HepG2 (cell line): ENCODE measurements around the gene ASGR1. TPM values are rescaled to one million over a fixed set of nuclear protein-coding genes. Genes with fewer than 3 reads are reported as not detected.

Experiments used
- ATAC-seq: fragments of 200-7000 bp; cut with Tn5 transposase; 3 replicates; pipeline ENCODE4 v1.9.1; 2020; ENCODE audit warnings: mild to moderate bottlenecking, moderate library complexity
- BruUV-seq: library from RNA; stranded (reverse); fragments of 400-500 nt; replicated peaks from 2 replicates; lab custom pipeline; 2021; lab: Mats Ljungman, UMichigan
- CTCF ChIA-PET: fragments of 300-600 bp; formaldehyde crosslinking; extraction: SDS; loops from one replicate; lab custom pipeline; 2021; ENCODE audit warnings: low total read pairs, inconsistent platforms, low intra/inter-chr PET ratio; lab: Yijun Ruan, JAX
- POLR2A ChIA-PET: fragments of 350-600 bp; sonication (Branson Sonifier 250); formaldehyde crosslinking; loops from one replicate; lab custom pipeline; 2020; ENCODE audit warnings: antibody characterized with exemption, inconsistent platforms; lab: Yijun Ruan, JAX
- DNase-seq: peaks from one replicate; pipeline ENCODE4 v3.0.0-alpha.2; 2015; ENCODE audit warnings: low spot score
- FAIRE-seq: peaks from 3 replicates; lab custom pipeline; 2011; peaks lifted over from hg19 to GRCh38; lab: Jason Lieb, UNC
- H2AFZ ChIP-seq: one replicate; pipeline ENCODE4 v1.6.1; 2011; ENCODE audit warnings: low read length, inconsistent platforms
- H3K27ac ChIP-seq: fragments of 300-600 bp; 3 replicates; pipeline ENCODE4 v1.8.0; 2011; ENCODE audit warnings: mixed run types, mild to moderate bottlenecking, mixed read lengths, low read length, inconsistent platforms; ENCODE audit not compliant: insufficient read depth; ENCODE audit errors: extremely low read length
- H3K27me3 ChIP-seq, 2 experiments: fragments of 200-600 bp in 1 of 2; 2 replicates in 1 of 2; 3 replicates in 1 of 2; pipeline versions ENCODE4 v1.6.0 to v1.8.0; 2011; ENCODE audit warnings: low read length in 2 of 2, mild to moderate bottlenecking in 2 of 2, moderate library complexity in 2 of 2, inconsistent platforms in 1 of 2; ENCODE audit not compliant: insufficient read depth in 2 of 2, control insufficient read depth in 1 of 2
- H3K36me3 ChIP-seq, 2 experiments: fragments of 200-600 bp in 1 of 2; replicated peaks in 1 of 2; 2 replicates in 1 of 2; 3 replicates in 1 of 2; pipeline versions ENCODE4 v1.5.1 to v1.8.0; 2011; ENCODE audit warnings: low read length in 2 of 2, inconsistent platforms in 1 of 2; ENCODE audit not compliant: insufficient read depth in 2 of 2, control insufficient read depth in 1 of 2
- H3K4me1 ChIP-seq: 2 replicates; pipeline ENCODE4 v1.5.1; 2012; ENCODE audit warnings: low read length, inconsistent platforms; ENCODE audit not compliant: insufficient read depth
- H3K4me2 ChIP-seq: 2 replicates; pipeline ENCODE4 v1.6.0; 2011; ENCODE audit warnings: low read depth, low read length, inconsistent platforms
- H3K4me3 ChIP-seq, 3 experiments: fragments of 200-600 bp in 1 of 3; sonication (generic), shearing (Covaris generic) in 1 of 3; replicated peaks in 1 of 3; 2 replicates each; pipeline ENCODE4 v1.5.1; 2011 to 2016; ENCODE audit warnings: low read length in 3 of 3, inconsistent platforms in 2 of 3, low read depth in 2 of 3, mild to moderate bottlenecking in 2 of 3, control low read depth in 1 of 3, mixed read lengths in 1 of 3; ENCODE audit not compliant: insufficient read depth in 1 of 3
- H3K79me2 ChIP-seq: one replicate; pipeline ENCODE4 v1.6.1; 2011; ENCODE audit warnings: low read length, inconsistent platforms; ENCODE audit not compliant: insufficient read depth
- H3K9ac ChIP-seq: 2 replicates; pipeline ENCODE4 v1.6.0; 2011; ENCODE audit warnings: mild to moderate bottlenecking, low read depth, low read length, inconsistent platforms; ENCODE audit not compliant: insufficient read depth
- H3K9me3 ChIP-seq: 2 replicates; pipeline ENCODE4 v1.5.1; 2012; ENCODE audit warnings: mild to moderate bottlenecking, low read length
- H4K20me1 ChIP-seq: 2 replicates; pipeline ENCODE4 v1.6.0; 2011; ENCODE audit warnings: inconsistent platforms, mild to moderate bottlenecking, low read length, moderate library complexity; ENCODE audit not compliant: insufficient read depth
- ADNP ChIP-seq: sonication (generic); formaldehyde crosslinking; IDR thresholded peaks from 2 replicates; pipeline ENCODE4 v1.4.0; 2020; ENCODE audit warnings: missing genetic modification reagents
- MED8 ChIP-seq: sonication (generic); formaldehyde crosslinking; IDR thresholded peaks from 2 replicates; pipeline ENCODE4 v1.8.1; 2023; ENCODE audit warnings: mild to moderate bottlenecking, missing genetic modification reagents; ENCODE audit not compliant: insufficient replicate concordance
- MZF1 ChIP-seq: sonication (generic); formaldehyde crosslinking; IDR thresholded peaks from 2 replicates; pipeline ENCODE4 v1.8.1; 2023; ENCODE audit warnings: mild to moderate bottlenecking, missing genetic modification reagents, borderline replicate concordance
- SP5 ChIP-seq: IDR thresholded peaks from 2 replicates; pipeline ENCODE4 v1.6.1; 2016; ENCODE audit warnings: low read depth, borderline replicate concordance
- ZBTB40 ChIP-seq, 2 experiments: fragments of 450-650 bp in 1 of 2; sonication (generic) in 1 of 2; formaldehyde crosslinking in 1 of 2; IDR thresholded peaks; 2 replicates each; pipeline versions ENCODE4 v1.6.1 to v1.8.0; 2016 to 2022; ENCODE audit warnings: antibody characterized with exemption in 1 of 2, mild to moderate bottlenecking in 1 of 2, missing genetic modification reagents in 1 of 2
- ZNF646 ChIP-seq: sonication (generic); formaldehyde crosslinking; IDR thresholded peaks from 2 replicates; pipeline ENCODE4 v1.9.0; 2021; ENCODE audit warnings: mild to moderate bottlenecking, missing genetic modification reagents
- WGBS: methylation state at CpG from one replicate; pipeline ENCODE4 v1.1.6; 2017; ENCODE audit warnings: low lambda C conversion rate; 5-methylcytosine and 5-hydroxymethylcytosine counted together
- in situ Hi-C: cut with HindIII; loops from 2 replicates; pipeline ENCODE4 v1.10.0; 2017; ENCODE audit warnings: low pct_unique_long_range_greater_than_20kb; ENCODE audit not compliant: extremely low pct_ligation_motif_present
- intact Hi-C: fragments of 100-400 bp; cut with micrococcal nuclease; formaldehyde crosslinking; loops from one replicate; pipeline ENCODE4 v1.10.0; 2022; ENCODE audit not compliant: unreplicated experiment
- polyA plus RNA-seq, 8 experiments: library from polyadenylated mRNA; depleted of rRNA in 3 of 8; stranded (reverse) in 7 of 8; unstranded in 1 of 8; fragments of >200 nt; fragmentation: Illumina TruSeq in 4 of 8; extraction: Trizol in 4 of 8; gene quantifications; 2 replicates each; pipeline versions ENCODE4 v1.2.1 to v1.2.3, GENCODE V29; 2011 to 2016; ENCODE audit warnings: low read depth in 4 of 8, missing spikeins in 1 of 8, mixed read lengths in 1 of 8; ENCODE audit not compliant: insufficient read depth in 1 of 8
- total RNA-seq, 5 experiments: library from RNA; depleted of rRNA; stranded (reverse); fragments of >200 nt; fragmentation: Illumina TruSeq; extraction: Trizol; gene quantifications; 2 replicates each; pipeline ENCODE4 v1.2.3, GENCODE V29; 2016; ENCODE audit warnings: low read depth in 1 of 5

ASGR1 gene
- total and polyA plus RNA-seq, 2 of the 13 experiments (the other 11 are each of a cell fraction or from before 2014, with no cell fraction given): 353 to 796 TPM

GRCh38 chr17:7174603-7175326 lies 4.4 kb downstream of the ASGR1 start:
- DNase-seq (no peak), ATAC-seq (no peak), FAIRE-seq (peak; percentile 85)
- Histone ChIP-seq H2AFZ (no peak overlapping the region), H3K4me3 (peak overlapping the region in 1 of 3 experiments; percentile 93; a peak in 2 of 6 replicates), H3K9me3 (no peaks in the 10 kb centered on the region), H3K36me3 (peaks cover 17 to 42% of the 10 kb centered on the region in 2 experiments), H3K79me2 (peaks cover 49% of the 10 kb centered on the region), H3K4me2 (peak overlapping the region; percentile 92), H3K27ac (peak overlapping the region; percentile 60), H3K9ac (peak overlapping the region; percentile 96), H3K4me1 (peaks cover 53% of the 10 kb centered on the region), H4K20me1 (peaks cover 39% of the 10 kb centered on the region), H3K27me3 (no peaks in the 10 kb centered on the region; a peak in 1 of 5 replicates)
- ChIA-PET CTCF (no interaction called here), POLR2A (interaction anchor here (0.9 kb wide), 1 partner anchor 122 kb away, joined by 5 read pairs; no protein-coding TSS in a partner anchor)
- no TSS peak for BruUV-seq
- WGBS: 94% methylated on average over 7 of the region's 7 CpGs
- in situ Hi-C loops (loop anchor here (5.0 kb wide), 1 partner anchor 43 kb away; the partner anchor contains the start of genes ACADVL and DLG4), intact Hi-C loops (loop anchor here (5.0 to 10.0 kb wide), 3 partner anchors 37 to 60 kb away; partner anchors contain the start of genes DVL2 and PHF23)
- TF ChIP-seq ZBTB40 (IDR thresholded peaks at IDR 0.05): no peak
- no peak for TF ChIP-seq ZBTB40 (CRISPR knock-in tag; IDR thresholded peaks at IDR 0.05)
- TF ChIP-seq ADNP (CRISPR knock-in tag): 0 out of 2 replicates have a peak, but pooled peaks have one; percentile 1
- no peak for TF ChIP-seq MED8 (CRISPR knock-in tag)
- TF ChIP-seq ZNF646 (CRISPR knock-in tag): peak; percentile 99
- TF ChIP-seq MZF1 (CRISPR knock-in tag): peak; percentile 68; the same call in 1 of the 2 replicates
- no peak for TF ChIP-seq SP5
